Activated CD8-positive, alpha-beta memory T cell treated with anti-CD3 and anti-CD28 coated beads, Interleukin-2, amount 10 ng/mL, durations not matched to agents 7 days and 5 days (primary cell): ENCODE results near the gene SLC38A2. TPM values are rescaled to one million over a fixed set of nuclear protein-coding genes. Genes with fewer than 3 reads are reported as not detected.

Experiments used
- ATAC-seq: fragments of 150-1000 bp; cut with Tn5 transposase; one replicate; pipeline ENCODE4 v1.10.0; 2021; ENCODE audit warnings: moderate library complexity
- CTCF ChIA-PET: fragments of 350-600 bp; sonication (Branson Sonifier 250); formaldehyde crosslinking; loops from one replicate; lab custom pipeline; 2021; ENCODE audit warnings: antibody characterized with exemption; lab: Charles Lee
- DNase-seq: peaks from one replicate; pipeline ENCODE4 v3.0.0-alpha.2; 2020
- H3K27ac Mint-ChIP-seq: one replicate; pipeline ENCODE4 v1.8.0; 2021; ENCODE audit warnings: mild to moderate bottlenecking, mixed read lengths
- H3K27me3 Mint-ChIP-seq: one replicate; pipeline ENCODE4 v1.8.0; 2021; ENCODE audit warnings: mixed read lengths
- H3K36me3 Mint-ChIP-seq: one replicate; pipeline ENCODE4 v1.8.0; 2021; ENCODE audit warnings: mild to moderate bottlenecking, mixed read lengths
- H3K4me1 Mint-ChIP-seq: one replicate; pipeline ENCODE4 v1.8.0; 2021; ENCODE audit warnings: mixed read lengths
- H3K4me3 Mint-ChIP-seq: one replicate; pipeline ENCODE4 v1.8.0; 2021; ENCODE audit warnings: mild to moderate bottlenecking, moderate library complexity, mixed read lengths
- H3K9me3 Mint-ChIP-seq: one replicate; pipeline ENCODE4 v1.8.0; 2022; ENCODE audit warnings: low read depth, mixed read lengths
- total RNA-seq, 2 experiments: library from RNA; stranded (reverse); gene quantifications; one replicate each; pipeline ENCODE4 v1.2.3, GENCODE V29; 2021

The SLC38A2 gene
- total RNA-seq, 2 experiments from 2014 or later = 168 to 258 TPM

DNA sequence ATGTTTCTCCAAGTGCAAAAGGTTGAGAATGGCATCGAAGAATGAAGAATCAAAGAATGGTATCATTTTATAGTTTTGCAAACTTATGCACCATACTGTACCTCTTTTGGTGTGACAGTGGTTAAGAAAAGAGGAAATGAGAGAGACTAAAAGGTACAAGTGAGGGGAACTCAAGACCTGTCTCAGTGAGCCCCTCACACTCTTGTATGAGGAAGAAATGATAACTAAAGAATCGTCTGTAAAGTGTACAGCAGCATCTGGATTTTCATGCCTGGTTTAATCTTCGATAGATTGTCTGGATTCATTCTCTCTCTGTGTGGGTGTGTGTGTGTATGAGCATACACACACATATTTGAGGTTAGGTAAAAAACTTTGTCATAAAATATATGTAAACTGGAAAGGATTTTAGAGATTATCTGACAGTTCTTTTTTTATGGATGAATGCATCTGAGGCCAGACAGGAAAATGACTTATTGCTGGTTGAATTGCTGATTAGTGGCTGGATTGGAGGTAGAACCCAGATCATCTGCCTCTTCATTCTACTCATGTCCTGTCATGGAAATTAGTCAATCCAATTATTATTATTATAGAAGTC is 16.0 kb upstream of the SLC38A2 start:
- Mint-ChIP-seq H3K9me3 (no peaks in the 10 kb centered on the region), H3K27me3 (no peaks in the 10 kb centered on the region), H3K27ac (peak overlapping the region; percentile 66), H3K4me1 (peaks cover 65% of the 10 kb centered on the region), H3K36me3 (peaks cover 17% of the 10 kb centered on the region), H3K4me3 (no peak overlapping the region)
- CTCF ChIA-PET = interaction anchor here (1.1 kb wide), 1 partner anchor 67 kb away, joined by 3 read pairs; no protein-coding TSS in a partner anchor
- ATAC-seq (no peak), DNase-seq (no peak)

DNA sequence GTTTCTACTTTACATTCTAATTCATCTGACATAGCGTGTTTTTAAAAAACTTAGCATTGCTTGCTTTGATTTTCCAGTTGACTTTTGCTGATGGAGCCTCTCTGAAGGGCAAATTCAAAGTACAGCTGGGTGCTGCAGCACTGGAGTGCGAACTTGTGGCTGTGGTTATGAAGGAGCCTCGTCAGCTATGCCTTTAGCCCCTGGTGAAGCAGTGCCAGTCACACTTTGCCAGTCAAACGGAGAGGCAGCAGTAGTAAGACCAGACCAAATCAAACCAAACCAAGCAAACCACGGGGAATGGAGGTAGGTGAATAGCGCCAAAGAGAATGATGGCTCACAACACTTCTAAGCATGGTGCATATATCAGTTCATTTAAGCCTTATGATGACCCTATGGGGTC is 15.1 kb upstream of the SLC38A2 start:
- peaks cover 67% of the 10 kb centered on the region for H3K4me1 Mint-ChIP-seq
- peak overlapping the region; percentile 46 for H3K4me3 Mint-ChIP-seq
- H3K9me3 Mint-ChIP-seq = no peaks in the 10 kb centered on the region
- CTCF ChIA-PET = interaction anchor here (1.1 kb wide), 1 partner anchor 68 kb away, joined by 3 read pairs; no protein-coding TSS in a partner anchor
- H3K36me3 Mint-ChIP-seq = peaks cover 16% of the 10 kb centered on the region
- DNase-seq = peak; percentile 68
- peak overlapping the region; percentile 77 for H3K27ac Mint-ChIP-seq
- no peak for ATAC-seq
- no peaks in the 10 kb centered on the region for H3K27me3 Mint-ChIP-seq

DNA sequence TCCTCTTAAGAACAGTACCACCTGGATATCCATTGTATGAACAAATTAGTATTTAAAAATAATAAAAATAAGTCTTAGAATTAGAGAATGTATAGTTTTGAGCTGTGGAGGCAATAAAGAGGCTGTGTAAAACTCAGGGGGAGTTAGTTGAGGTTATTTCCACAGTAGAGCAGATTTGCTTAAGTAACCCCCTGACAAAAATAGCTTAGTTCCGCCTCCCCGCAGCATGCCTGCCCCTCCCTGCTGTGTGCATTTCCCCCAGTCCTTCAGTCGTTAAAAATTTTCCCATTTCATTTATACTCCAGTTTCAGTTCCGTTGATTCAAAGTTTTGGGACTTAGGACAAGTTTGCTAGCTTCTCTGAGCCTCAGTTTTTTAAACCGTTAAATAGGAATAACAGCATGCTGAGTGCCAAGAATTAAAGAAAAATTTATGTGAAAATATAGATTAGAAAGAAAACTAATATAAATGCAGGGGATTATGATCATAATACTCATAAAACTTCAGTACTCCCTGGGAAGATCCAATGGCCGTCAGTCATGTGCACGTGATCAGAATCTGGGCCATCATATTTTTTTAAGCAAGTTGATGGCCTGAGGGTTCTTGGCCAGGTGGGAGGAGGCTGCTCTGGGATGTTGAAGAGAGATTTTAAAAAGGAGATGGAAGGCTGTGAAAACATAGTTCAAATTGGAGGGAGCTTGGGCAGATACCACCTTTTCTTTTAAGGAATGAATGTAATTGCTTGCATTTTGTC is 14.5 kb upstream of the SLC38A2 start:
- ATAC-seq (no peak), DNase-seq (no peak)
- peak overlapping the region; percentile 77 for H3K27ac Mint-ChIP-seq
- CTCF ChIA-PET = interaction anchor here (0.6 to 1.1 kb wide), 4 partner anchors 12 to 120 kb away, joined by 3 read pairs; no protein-coding TSS in a partner anchor
- H3K27me3 Mint-ChIP-seq = no peaks in the 10 kb centered on the region
- H3K4me1 Mint-ChIP-seq = peaks cover 68% of the 10 kb centered on the region
- H3K4me3 Mint-ChIP-seq = peak overlapping the region; percentile 46
- H3K9me3 Mint-ChIP-seq = no peaks in the 10 kb centered on the region
- H3K36me3 Mint-ChIP-seq = peaks cover 12% of the 10 kb centered on the region

DNA sequence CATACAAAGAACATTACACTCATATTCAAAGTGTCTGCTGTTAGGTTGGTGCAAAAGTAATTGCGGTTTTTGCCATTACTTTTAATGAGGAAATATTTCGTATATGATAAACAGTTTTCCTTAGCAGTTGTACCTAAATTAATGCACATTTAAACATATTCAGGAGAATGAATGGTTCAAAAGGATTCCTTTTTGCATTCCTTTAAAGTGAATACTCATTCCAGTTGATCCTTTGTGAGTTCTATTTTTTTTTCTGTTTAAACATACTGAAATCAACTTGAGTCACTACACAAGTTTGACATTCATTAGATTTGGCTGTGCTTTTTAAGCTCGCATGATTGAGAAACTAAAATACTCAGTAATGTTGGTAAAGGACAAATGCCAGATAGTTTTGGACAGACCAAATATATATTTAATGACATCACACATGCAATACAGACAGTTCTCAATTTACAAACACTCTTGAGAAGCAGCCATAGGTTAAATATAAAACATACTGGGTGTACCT is 13.8 kb upstream of the SLC38A2 start:
- Mint-ChIP-seq H3K27ac (no peak overlapping the region), H3K4me3 (no peak overlapping the region), H3K9me3 (no peaks in the 10 kb centered on the region), H3K4me1 (peaks cover 66% of the 10 kb centered on the region), H3K27me3 (no peaks in the 10 kb centered on the region), H3K36me3 (peaks cover 12% of the 10 kb centered on the region)
- CTCF ChIA-PET = interaction anchor here (0.6 to 0.9 kb wide), 3 partner anchors 13 to 120 kb away, joined by 3 read pairs; no protein-coding TSS in a partner anchor
- no peak for DNase-seq
- ATAC-seq = no peak

DNA sequence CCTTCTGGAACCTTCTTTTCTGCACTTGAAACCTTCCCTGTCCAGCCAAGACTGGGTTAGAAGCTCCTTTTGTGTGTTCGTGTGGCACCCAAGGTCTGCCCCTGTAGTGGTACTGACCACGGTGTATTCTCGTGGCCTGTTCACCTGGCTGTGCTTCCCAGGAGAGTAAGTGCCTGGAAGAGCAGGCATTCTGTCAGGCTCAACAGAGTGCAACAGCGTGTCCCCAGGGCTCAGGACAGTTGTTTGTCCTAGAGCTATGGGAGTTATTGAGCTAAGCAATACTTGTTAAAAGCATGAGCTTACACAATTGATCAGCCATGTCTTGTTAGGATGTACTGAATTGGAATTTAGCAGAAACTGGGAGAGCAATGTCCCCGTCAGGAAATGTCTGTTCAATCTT is 12.9 kb upstream of the SLC38A2 start:
- CTCF ChIA-PET = no interaction called here
- no peak overlapping the region for H3K4me3 Mint-ChIP-seq
- H3K27me3 Mint-ChIP-seq = no peaks in the 10 kb centered on the region
- H3K27ac Mint-ChIP-seq = no peak overlapping the region
- peaks cover 5% of the 10 kb centered on the region for H3K36me3 Mint-ChIP-seq
- no peaks in the 10 kb centered on the region for H3K9me3 Mint-ChIP-seq
- ATAC-seq (no peak), DNase-seq (no peak)
- H3K4me1 Mint-ChIP-seq = peaks cover 57% of the 10 kb centered on the region

DNA sequence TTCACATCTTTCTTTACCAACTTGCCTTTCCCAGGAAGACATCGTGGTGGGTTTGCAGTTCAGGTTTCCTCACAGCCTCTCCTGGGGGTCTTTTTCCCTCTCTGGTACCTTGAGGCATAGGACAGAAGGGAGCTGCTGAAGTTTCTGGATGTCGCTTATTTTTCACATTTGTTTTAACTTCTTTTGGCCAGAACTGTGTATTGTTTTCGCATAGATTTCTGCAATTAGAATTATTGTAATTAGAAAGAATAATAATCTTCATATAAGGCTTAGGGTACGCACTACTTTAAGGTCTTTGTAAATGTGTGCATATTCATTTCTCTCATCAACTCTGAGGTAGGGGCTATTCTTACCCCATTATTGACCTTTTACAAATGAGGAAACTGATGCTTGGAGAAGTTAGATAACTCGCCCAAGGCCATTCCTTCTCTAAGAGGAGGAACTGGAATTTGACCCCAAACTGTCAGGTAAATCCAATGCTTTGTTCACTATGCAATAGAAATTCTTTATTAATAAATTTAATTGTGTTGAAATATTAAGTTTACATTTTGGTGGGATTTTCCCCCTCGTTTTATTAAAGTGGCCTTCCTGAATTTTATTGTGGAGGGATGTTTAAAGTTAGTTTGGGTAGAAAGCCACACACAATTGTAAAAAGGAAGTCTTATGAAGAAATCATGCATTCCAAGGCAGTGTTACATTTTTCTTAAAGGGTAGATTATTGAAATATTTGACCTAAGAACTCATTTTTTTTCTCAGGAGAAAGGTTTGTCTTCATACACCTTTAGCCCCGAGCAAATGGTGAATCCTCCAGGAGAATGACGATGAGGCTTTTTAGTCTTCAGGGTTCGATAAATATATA is 12.1 kb upstream of the SLC38A2 start:
- ATAC-seq = no peak
- Mint-ChIP-seq H3K4me1 (peaks cover 52% of the 10 kb centered on the region), H3K27ac (peak overlapping the region; percentile 91), H3K4me3 (peak overlapping the region; percentile 80), H3K27me3 (no peaks in the 10 kb centered on the region), H3K36me3 (peaks cover 5% of the 10 kb centered on the region), H3K9me3 (no peaks in the 10 kb centered on the region)
- no peak for DNase-seq
- CTCF ChIA-PET = interaction anchor here (0.8 to 1.3 kb wide), 4 partner anchors 75 to 715 kb away, joined by 3 to 5 read pairs (median 3); no protein-coding TSS in a partner anchor

DNA sequence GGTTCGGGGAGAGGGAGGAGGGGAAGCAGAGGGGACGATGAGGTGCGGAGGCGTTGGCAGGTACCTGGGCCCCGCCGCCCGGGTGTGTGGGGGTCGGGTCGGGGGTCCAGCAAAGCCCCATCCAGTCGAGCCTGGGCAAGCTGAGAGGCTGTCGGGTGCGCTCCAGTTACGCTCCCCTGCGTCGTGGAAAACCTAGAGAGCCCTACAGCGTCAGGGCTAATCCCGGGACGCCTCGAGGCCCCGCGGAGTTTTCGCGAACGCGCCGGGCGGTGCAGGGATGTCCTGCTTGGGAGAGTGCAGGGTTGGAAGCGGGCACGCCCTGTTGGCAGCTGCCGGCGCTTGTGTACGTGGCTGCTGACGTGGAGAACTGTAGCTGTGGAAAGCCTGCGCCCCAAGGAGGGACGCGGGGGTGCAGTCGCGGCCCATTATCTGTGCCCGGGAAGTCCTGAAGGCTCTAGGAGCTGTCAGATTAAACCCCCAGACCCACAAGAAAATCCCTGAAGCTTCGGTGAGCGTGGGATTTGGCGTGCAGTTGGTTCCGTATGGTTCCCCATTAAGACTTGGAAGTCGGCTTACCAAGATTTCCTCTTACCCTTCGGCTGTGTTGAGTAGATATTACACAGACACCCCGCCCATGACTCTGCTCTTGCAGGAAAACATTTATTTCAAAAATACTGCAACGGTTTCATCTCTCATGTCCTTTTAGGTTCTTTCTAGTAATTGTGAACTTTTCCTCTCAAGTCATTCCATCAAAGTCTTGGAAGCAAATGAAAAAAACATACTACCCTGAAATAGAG is 11.3 kb upstream of the SLC38A2 start:
- Mint-ChIP-seq H3K9me3 (no peaks in the 10 kb centered on the region), H3K4me3 (peak overlapping the region; percentile 80), H3K27ac (peak overlapping the region; percentile 91), H3K36me3 (no peaks in the 10 kb centered on the region), H3K4me1 (peaks cover 47% of the 10 kb centered on the region), H3K27me3 (no peaks in the 10 kb centered on the region)
- CTCF ChIA-PET = interaction anchor here (0.8 to 1.3 kb wide), 4 partner anchors 76 to 714 kb away, joined by 3 to 5 read pairs (median 3); no protein-coding TSS in a partner anchor
- peak; percentile 70 for ATAC-seq
- peak; percentile 88 for DNase-seq

DNA sequence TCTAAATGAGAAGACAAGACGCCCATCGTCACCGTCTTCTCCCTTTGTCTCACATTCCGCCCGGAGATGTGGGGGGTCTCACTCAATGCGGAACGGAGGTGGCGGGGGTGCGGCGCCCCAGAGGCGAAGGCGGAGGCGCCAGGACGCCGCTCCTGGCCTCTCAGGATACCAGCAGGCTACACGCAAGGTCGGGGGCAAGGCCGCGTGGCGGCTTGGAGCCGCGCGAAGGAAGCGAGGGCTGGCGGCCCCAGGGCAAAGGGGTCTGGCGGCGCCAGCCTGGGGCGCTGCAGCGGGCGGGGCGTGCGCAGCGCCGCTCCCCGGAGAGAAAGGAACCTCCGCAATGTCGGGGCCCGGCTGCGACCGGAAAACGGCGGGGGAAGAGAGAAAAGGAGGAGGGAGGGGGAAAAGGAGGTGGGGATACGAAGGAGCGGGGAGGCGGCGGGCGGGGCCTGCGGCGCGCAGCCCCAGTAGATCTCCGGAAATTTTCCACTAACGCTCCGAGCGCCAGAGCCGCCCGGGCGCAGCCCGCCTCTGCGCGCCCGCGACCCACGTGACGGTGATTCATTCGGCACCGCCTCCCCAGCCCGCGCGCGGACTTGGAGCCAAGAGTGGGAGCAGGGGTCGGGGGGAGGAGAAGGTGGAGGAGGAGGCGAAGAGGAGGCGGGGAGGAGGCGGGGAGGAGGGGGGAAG is 10.5 kb upstream of the SLC38A2 start:
- Mint-ChIP-seq H3K36me3 (no peaks in the 10 kb centered on the region), H3K9me3 (no peaks in the 10 kb centered on the region), H3K27ac (peak overlapping the region; percentile 91), H3K4me1 (peaks cover 46% of the 10 kb centered on the region), H3K27me3 (no peaks in the 10 kb centered on the region), H3K4me3 (peak overlapping the region; percentile 80)
- CTCF ChIA-PET = interaction anchor here (1.0 to 1.4 kb wide), 3 partner anchors 11 to 164 kb away, joined by 3 to 6 read pairs (median 3); partner anchors contain the start of gene SLC38A2
- peak; percentile 89 for ATAC-seq
- DNase-seq = peak; percentile 96

DNA sequence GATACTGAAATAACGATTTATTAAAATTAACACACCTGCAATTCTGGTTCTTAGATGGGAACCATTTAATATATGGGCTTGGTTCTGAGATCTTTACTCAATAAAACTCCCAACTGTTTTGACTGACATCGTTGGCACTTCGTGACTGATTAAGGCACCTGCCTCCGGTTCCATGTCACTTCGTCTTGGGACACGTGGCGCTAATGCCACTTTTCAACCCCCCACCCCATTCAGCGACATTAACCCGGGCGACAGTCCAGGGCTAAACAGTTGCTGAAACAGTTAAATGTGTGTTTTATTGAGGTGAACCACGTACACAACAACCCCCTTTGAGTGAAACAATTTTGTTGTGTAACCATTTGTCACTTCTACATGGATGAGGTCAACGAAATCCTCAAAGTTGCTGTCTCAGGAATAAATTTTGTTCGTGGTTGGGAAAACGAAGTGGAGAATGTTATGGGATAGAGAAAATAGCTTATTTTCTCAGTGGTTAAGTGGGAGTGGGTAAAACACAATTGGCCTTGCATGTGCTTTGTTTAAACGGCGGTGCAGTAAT is 9.9 kb upstream of the SLC38A2 start:
- DNase-seq (peak; percentile 44), ATAC-seq (no peak)
- Mint-ChIP-seq H3K4me3 (peak overlapping the region; percentile 80), H3K36me3 (peaks cover 3% of the 10 kb centered on the region), H3K27me3 (no peaks in the 10 kb centered on the region), H3K4me1 (peaks cover 46% of the 10 kb centered on the region), H3K27ac (peak overlapping the region; percentile 91), H3K9me3 (no peaks in the 10 kb centered on the region)
- CTCF ChIA-PET = interaction anchor here (1.4 kb wide), 1 partner anchor 10 kb away, joined by 6 read pairs; the partner anchor contains the start of gene SLC38A2

DNA sequence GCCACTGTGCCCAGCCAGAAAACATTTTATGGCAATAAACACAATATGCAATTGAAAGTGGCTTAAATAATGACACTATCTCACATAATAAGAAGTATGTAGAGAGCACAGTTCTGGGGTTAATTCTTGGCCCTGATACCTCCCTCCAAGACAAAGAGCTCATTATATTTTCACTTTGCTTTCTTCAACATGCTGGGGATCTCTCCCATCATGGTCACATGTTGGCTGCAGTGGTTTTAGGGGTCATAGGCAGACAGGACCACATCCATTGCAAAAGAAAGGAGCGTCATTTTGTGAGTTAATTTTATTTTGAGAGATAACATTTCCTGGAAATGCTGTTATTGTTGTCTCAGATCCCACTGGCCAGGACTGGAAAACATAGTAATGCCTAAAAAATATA is 8.3 kb upstream of the SLC38A2 start:
- Mint-ChIP-seq H3K4me1 (peaks cover 39% of the 10 kb centered on the region), H3K27ac (no peak overlapping the region), H3K4me3 (no peak overlapping the region), H3K36me3 (peaks cover 3% of the 10 kb centered on the region), H3K27me3 (no peaks in the 10 kb centered on the region), H3K9me3 (no peaks in the 10 kb centered on the region)
- no peak for DNase-seq
- CTCF ChIA-PET = interaction anchor here (0.5 kb wide), 1 partner anchor 8 kb away, joined by 3 read pairs; no protein-coding TSS in a partner anchor
- no peak for ATAC-seq

DNA sequence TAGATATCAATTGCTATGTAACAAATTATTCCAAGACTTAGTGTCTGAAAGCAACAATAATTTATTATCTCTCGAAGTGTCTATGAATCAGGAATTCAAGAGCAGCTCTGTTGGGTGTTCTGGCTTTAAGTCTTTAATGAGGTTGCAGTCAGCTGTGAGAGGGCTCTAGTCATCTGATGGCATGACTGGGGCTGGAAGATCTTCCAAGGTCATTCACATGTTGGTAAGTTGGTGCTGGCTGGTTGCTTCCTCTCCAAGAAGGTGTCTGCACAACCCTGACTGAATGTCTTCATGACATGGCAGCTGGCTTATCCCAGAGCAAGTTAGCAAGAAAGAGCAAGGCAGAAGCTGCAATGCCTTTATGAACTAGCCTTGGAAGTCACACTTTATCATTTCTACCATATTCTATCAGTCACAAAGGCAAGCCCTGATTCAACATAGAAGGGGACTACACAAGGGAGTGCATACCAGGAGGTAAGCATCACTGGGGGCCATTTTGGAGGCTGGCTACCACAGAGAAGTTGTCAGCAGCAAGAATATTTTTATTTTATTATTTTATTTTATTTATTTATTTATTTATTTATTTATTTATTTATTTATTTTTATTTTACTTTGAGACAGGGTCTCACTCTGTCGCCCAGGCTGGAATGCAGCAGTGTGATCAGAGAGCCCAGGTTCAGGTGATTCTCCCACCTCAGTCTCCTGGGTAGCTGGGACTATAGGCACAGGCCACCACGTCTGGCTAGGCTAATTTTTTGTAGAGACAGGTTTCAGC is 7.6 kb upstream of the SLC38A2 start:
- Mint-ChIP-seq H3K27ac (no peak overlapping the region), H3K27me3 (no peaks in the 10 kb centered on the region), H3K9me3 (no peaks in the 10 kb centered on the region), H3K4me3 (no peak overlapping the region), H3K4me1 (peaks cover 34% of the 10 kb centered on the region), H3K36me3 (peaks cover 3% of the 10 kb centered on the region)
- DNase-seq (no peak), ATAC-seq (no peak)
- CTCF ChIA-PET = interaction anchor here (0.5 to 0.8 kb wide), 2 partner anchors 7 to 603 kb away, joined by 3 read pairs; no protein-coding TSS in a partner anchor
